H1 (cell line): Measurements from ENCODE around the gene TMEM156. TPM values are rescaled to one million over a fixed set of nuclear protein-coding genes. Genes with fewer than 3 reads are reported as not detected.
"Not testable (repeated sequence)": the region's sequence is repeated elsewhere in the genome, so short reads cannot be mapped to it uniquely, and the experiment has no call there.

Experiments
- CTCF ChIA-PET: fragments of 300-600 bp; sonication (Branson Sonifier 250); formaldehyde crosslinking; loops from one replicate; lab custom pipeline; 2021; ENCODE audit not compliant: partially characterized antibody; lab: Charles Lee
- POLR2A ChIA-PET: fragments of 300-600 bp; sonication (Branson Sonifier 250); formaldehyde crosslinking; loops from one replicate; lab custom pipeline; 2021; ENCODE audit warnings: inconsistent platforms; ENCODE audit not compliant: partially characterized antibody; lab: Charles Lee
- DNase-seq, 2 experiments: peaks; one replicate each; pipeline versions ENCODE4 v3.0.0 to v3.0.0-alpha.2; 2010 to 2022; ENCODE audit warnings: low spot score in 2 of 2, low read depth in 1 of 2, mixed read lengths in 1 of 2
- FAIRE-seq: peaks from 2 replicates; lab custom pipeline; 2011; peaks lifted over from hg19 to GRCh38; lab: Jason Lieb, UNC
- H2AFZ ChIP-seq: 2 replicates; pipeline ENCODE4 v1.8.1; 2012; ENCODE audit warnings: low read length, inconsistent platforms
- H2AK5ac ChIP-seq: 2 replicates; pipeline ENCODE4 v1.6.1; 2013; ENCODE audit warnings: low read depth, low read length
- H2BK120ac ChIP-seq: replicated peaks from 2 replicates; pipeline ENCODE3; 2013; ENCODE audit warnings: low read depth, low read length, inconsistent platforms
- H2BK12ac ChIP-seq: 2 replicates; pipeline ENCODE4 v1.6.1; 2013; ENCODE audit warnings: low read depth, low read length
- H2BK15ac ChIP-seq: 2 replicates; pipeline ENCODE4 v1.6.1; 2013; ENCODE audit warnings: low read length
- H2BK20ac ChIP-seq: 2 replicates; pipeline ENCODE4 v1.6.1; 2013; ENCODE audit warnings: low read length
- H2BK5ac ChIP-seq: 2 replicates; pipeline ENCODE4 v1.6.1; 2013; ENCODE audit warnings: low read depth, low read length
- H3K14ac ChIP-seq: 2 replicates; pipeline ENCODE4 v1.6.1; 2013; ENCODE audit warnings: inconsistent platforms; ENCODE audit not compliant: insufficient read length
- H3K18ac ChIP-seq: 2 replicates; pipeline ENCODE4 v1.6.1; 2013; ENCODE audit warnings: low read length; ENCODE audit errors: extremely low read depth
- H3K23ac ChIP-seq: 2 replicates; pipeline ENCODE4 v1.6.1; 2013; ENCODE audit warnings: inconsistent platforms; ENCODE audit not compliant: insufficient read length
- H3K23me2 ChIP-seq: 2 replicates; pipeline ENCODE4 v1.6.1; 2013; ENCODE audit warnings: low read depth, low read length
- H3K27ac ChIP-seq: 2 replicates; pipeline ENCODE4 v1.6.1; 2011; ENCODE audit warnings: low read depth, low read length, inconsistent platforms
- H3K27me3 ChIP-seq, 4 experiments: replicated peaks in 1 of 4; 1 replicate in 1 of 4; 2 replicates in 3 of 4; pipeline versions ENCODE4 v1.6.1 to v1.8.1; 2011 to 2013; ENCODE audit warnings: low read length in 3 of 4, mild to moderate bottlenecking in 3 of 4, inconsistent platforms in 2 of 4, mixed read lengths in 2 of 4, moderate library complexity in 1 of 4; ENCODE audit not compliant: control insufficient read depth in 3 of 4, insufficient read depth in 3 of 4; ENCODE audit errors: extremely low read depth in 1 of 4
- H3K36me3 ChIP-seq, 4 experiments: 2 replicates each; pipeline versions ENCODE4 v1.6.1 to v1.8.1; 2011 to 2013; ENCODE audit warnings: mild to moderate bottlenecking in 4 of 4, low read length in 3 of 4, moderate library complexity in 2 of 4, control low read depth in 1 of 4, inconsistent platforms in 1 of 4; ENCODE audit not compliant: insufficient read depth in 4 of 4, control insufficient read depth in 2 of 4
- H3K4ac ChIP-seq: replicated peaks from 2 replicates; pipeline ENCODE3; 2013; ENCODE audit warnings: low read length, low read depth, mixed read lengths, inconsistent platforms; ENCODE audit not compliant: insufficient read length
- H3K4me1 ChIP-seq, 4 experiments: replicated peaks in 1 of 4; 1 replicate in 1 of 4; 2 replicates in 3 of 4; pipeline versions ENCODE4 v1.6.1 to v1.8.1; 2011 to 2013; ENCODE audit warnings: low read length in 3 of 4, inconsistent platforms in 2 of 4, mixed read lengths in 1 of 4; ENCODE audit not compliant: insufficient read depth in 4 of 4, control insufficient read depth in 3 of 4
- H3K4me2 ChIP-seq, 2 experiments: 2 replicates each; pipeline versions ENCODE4 v1.6.1 to v1.8.1; 2011 to 2013; ENCODE audit warnings: low read depth in 2 of 2, low read length in 2 of 2, control low read depth in 1 of 2, inconsistent platforms in 1 of 2, mild to moderate bottlenecking in 1 of 2; ENCODE audit not compliant: insufficient read depth in 1 of 2
- H3K4me3 ChIP-seq, 4 experiments: fragments of 200-600, 300-600 bp in 1 of 4; sonication (generic), shearing (Covaris generic), sonication (Bioruptor Twin) in 1 of 4; 2 replicates each; pipeline versions ENCODE4 v1.5.1 to v1.8.1; 2011 to 2016; ENCODE audit warnings: low read length in 4 of 4, low read depth in 3 of 4, control low read depth in 2 of 4, inconsistent platforms in 2 of 4, mild to moderate bottlenecking in 2 of 4, mixed read lengths in 1 of 4, moderate library complexity in 1 of 4; ENCODE audit not compliant: insufficient read depth in 2 of 4; ENCODE audit errors: extremely low read depth in 1 of 4
- H3K56ac ChIP-seq: replicated peaks from 2 replicates; pipeline ENCODE3; 2013; ENCODE audit warnings: low read depth, mild to moderate bottlenecking, mixed read lengths, low read length, inconsistent platforms; ENCODE audit not compliant: insufficient read length
- H3K79me1 ChIP-seq: 2 replicates; pipeline ENCODE4 v1.6.1; 2013; ENCODE audit warnings: low read depth, low read length, control low read depth
- H3K79me2 ChIP-seq, 2 experiments: 2 replicates each; pipeline versions ENCODE4 v1.6.1 to v1.8.1; 2012 to 2013; ENCODE audit warnings: low read length in 2 of 2, mild to moderate bottlenecking in 2 of 2, inconsistent platforms in 1 of 2; ENCODE audit not compliant: insufficient read depth in 2 of 2, control insufficient read depth in 1 of 2
- H3K9ac ChIP-seq, 4 experiments: replicated peaks in 1 of 4; 1 replicate in 1 of 4; 2 replicates in 3 of 4; pipeline versions ENCODE4 v1.6.1 to v1.8.1; 2011 to 2013; ENCODE audit warnings: low read depth in 3 of 4, low read length in 3 of 4, control low read depth in 2 of 4, mild to moderate bottlenecking in 2 of 4, moderate library complexity in 2 of 4, inconsistent platforms in 1 of 4; ENCODE audit errors: extremely low read depth in 1 of 4
- H3K9me3 ChIP-seq, 2 experiments: 2 replicates each; pipeline versions ENCODE4 v1.6.1 to v1.8.1; 2012 to 2013; ENCODE audit warnings: mild to moderate bottlenecking in 2 of 2, moderate library complexity in 2 of 2, control low read depth in 1 of 2, inconsistent platforms in 1 of 2, low read depth in 1 of 2, low read length in 1 of 2, mixed read lengths in 1 of 2; ENCODE audit not compliant: insufficient read depth in 2 of 2
- H4K20me1 ChIP-seq, 2 experiments: replicated peaks in 1 of 2; 2 replicates each; pipeline versions ENCODE3 to v1.8.1; 2011 to 2013; ENCODE audit warnings: inconsistent platforms in 2 of 2, low read length in 2 of 2, mild to moderate bottlenecking in 1 of 2; ENCODE audit not compliant: insufficient read depth in 2 of 2, control insufficient read depth in 1 of 2
- H4K5ac ChIP-seq: 2 replicates; pipeline ENCODE4 v1.6.1; 2013; ENCODE audit warnings: low read length, low read depth, mixed read lengths, inconsistent platforms; ENCODE audit not compliant: insufficient read length
- H4K8ac ChIP-seq: 2 replicates; pipeline ENCODE4 v1.8.0; 2013; ENCODE audit warnings: mild to moderate bottlenecking, moderate library complexity, low read length, inconsistent platforms; ENCODE audit not compliant: insufficient read depth; ENCODE audit errors: extremely low read depth
- H4K91ac ChIP-seq: replicated peaks from 2 replicates; pipeline ENCODE3; 2013; ENCODE audit warnings: low read length, mixed read lengths, inconsistent platforms; ENCODE audit not compliant: insufficient read length
- SP4 ChIP-seq: IDR thresholded peaks from 2 replicates; pipeline ENCODE4 v1.6.1; 2012; ENCODE audit warnings: low read length, inconsistent platforms
- WGBS, 2 experiments: shearing (Covaris generic) in 1 of 2; methylation state at CpG; one replicate each; pipeline versions ENCODE4 v1.1.6 to v1.1.7; 2013 to 2015; ENCODE audit warnings: low lambda C conversion rate in 2 of 2, mixed read lengths in 2 of 2, inconsistent platforms in 1 of 2, low coverage in 1 of 2, missing lambda C conversion rate in 1 of 2; ENCODE audit not compliant: insufficient replicate concordance in 2 of 2, insufficient coverage in 1 of 2, insufficient read length in 1 of 2; ENCODE audit errors: extremely low coverage in 1 of 2, missing lambda C conversion rate in 1 of 2; 5-methylcytosine and 5-hydroxymethylcytosine counted together
- polyA plus RNA-seq, 7 experiments: library from polyadenylated mRNA; depleted of rRNA in 3 of 7; stranded (reverse) in 5 of 7; unstranded in 2 of 7; fragments of >200 nt in 5 of 7; fragments of 200-250 nt in 2 of 7; gene quantifications; 1 replicate in 5 of 7; 2 replicates in 1 of 7; 4 replicates in 1 of 7; pipeline versions ENCODE4 v1.2.1 to v1.2.3, GENCODE V29; 2011 to 2013; ENCODE audit warnings: missing spikeins in 2 of 7, mixed read lengths in 2 of 7
- total RNA-seq: library from RNA; stranded (reverse); fragmentation: NEBNext Ultra II Directional; extraction: Animal tissue kit (Norgen Biotek cat#: 25700); gene quantifications from 2 replicates; pipeline ENCODE4 v1.2.1, GENCODE V29; 2021

TMEM156 gene
- total and polyA plus RNA-seq, 2 of the 8 experiments (the other 6 are each of a cell fraction or from before 2014, with no cell fraction given) = not detected

DNA sequence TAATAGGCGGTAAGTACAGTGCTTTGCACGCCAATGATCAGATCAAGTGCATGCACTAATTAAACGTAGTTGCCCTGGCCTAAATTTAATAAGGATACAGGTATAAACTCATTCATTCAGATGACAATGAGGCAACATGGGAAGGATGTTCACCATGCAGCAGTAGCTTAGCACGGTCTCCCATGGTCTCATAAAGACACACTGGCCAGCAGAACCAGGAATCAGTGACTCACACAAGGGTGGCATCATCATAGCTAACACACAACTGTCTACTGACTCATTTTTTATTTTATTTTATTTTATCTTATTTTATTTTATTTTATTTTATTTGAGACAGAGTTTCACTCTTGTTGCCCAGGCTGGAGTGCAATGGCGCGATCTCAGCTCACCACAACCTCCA is 42.7 kb downstream of the TMEM156 start:
- Histone ChIP-seq H3K27me3 (no peaks in the 10 kb centered on the region), H4K20me1 (no peaks in the 10 kb centered on the region), H2BK15ac (no peak overlapping the region), H3K23ac (no peak overlapping the region), H2AK5ac (no peak overlapping the region), H3K23me2 (no peaks in the 10 kb centered on the region), H3K79me2 (no peaks in the 10 kb centered on the region), H2BK120ac (no peak overlapping the region), H4K8ac (no peak overlapping the region), H3K18ac (no peak overlapping the region), H2BK12ac (no peak overlapping the region), H2BK5ac (no peak overlapping the region; the same call in 1 of the 2 replicates), H3K9ac (no peak overlapping the region), H3K4me2 (no peak overlapping the region), H3K14ac (no peak overlapping the region), H3K79me1 (no peaks in the 10 kb centered on the region), H2BK20ac (no peak overlapping the region), H3K9me3 (no peaks in the 10 kb centered on the region), H3K4ac (no peak overlapping the region), H4K5ac (no peak overlapping the region), H3K4me1 (no peaks in the 10 kb centered on the region), H3K56ac (no peak overlapping the region), H3K36me3 (no peaks in the 10 kb centered on the region), H4K91ac (no peak overlapping the region), H3K4me3 (no peak overlapping the region), H2AFZ (no peak overlapping the region)
- CTCF ChIA-PET = interaction anchor here (1.0 to 1.3 kb wide), 3 partner anchors 10 to 146 kb away, joined by 3 to 4 read pairs (median 4); no protein-coding TSS in a partner anchor
- FAIRE-seq (no peak), DNase-seq (no peak)
- POLR2A ChIA-PET = interaction anchor here (0.6 kb wide), 1 partner anchor 146 kb away, joined by 3 read pairs; no protein-coding TSS in a partner anchor
- WGBS, 2 experiments = 97% methylated on average over 6 of the region's 6 CpGs; no CpG with 5 or more reads in 1 of the 2 experiments
- TF ChIP-seq SP4 = no peak
- TF ChIP-seq, all 59 proteins: peak for 0
- no peak overlapping the region for H3K27ac ChIP-seq

DNA sequence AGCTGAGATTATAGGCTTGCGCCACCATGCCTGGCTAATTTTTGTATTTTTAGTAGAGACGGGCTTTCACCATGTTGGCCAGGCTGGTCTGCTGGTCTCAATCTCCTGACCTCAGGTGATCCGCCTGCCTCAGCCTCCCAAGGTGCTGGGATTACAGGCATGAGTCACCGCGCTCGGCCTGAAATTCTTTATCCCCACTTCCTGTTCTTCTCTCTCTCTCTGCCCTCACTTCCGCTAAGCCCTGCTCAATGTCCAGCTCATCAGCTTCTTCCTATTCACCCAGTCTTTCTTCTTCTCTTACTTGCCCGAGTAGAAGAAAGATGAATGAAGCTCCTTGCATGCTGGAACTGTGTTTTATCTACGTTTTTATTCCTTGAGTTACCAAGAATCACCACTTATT is 43.9 kb downstream of the TMEM156 start:
- H3K4ac ChIP-seq, H3K56ac ChIP-seq, H3K4me2 ChIP-seq, H3K18ac ChIP-seq, H3K27me3 ChIP-seq, H2AK5ac ChIP-seq, DNase-seq, H4K5ac ChIP-seq, H3K79me1 ChIP-seq, H3K36me3 ChIP-seq, H3K27ac ChIP-seq, H2BK20ac ChIP-seq, FAIRE-seq, H4K20me1 ChIP-seq, H3K4me3 ChIP-seq, H2BK12ac ChIP-seq, H4K91ac ChIP-seq, H3K9me3 ChIP-seq, H4K8ac ChIP-seq, H2BK5ac ChIP-seq, H2BK120ac ChIP-seq, H3K14ac ChIP-seq, H3K23me2 ChIP-seq, H3K4me1 ChIP-seq, H3K9ac ChIP-seq, H2BK15ac ChIP-seq, H3K23ac ChIP-seq, H3K79me2 ChIP-seq: not testable (repeated sequence)
- 69% methylated on average over 6 of the region's 9 CpGs; no CpG with 5 or more reads in 1 of the 2 experiments for WGBS, 2 experiments
- ChIA-PET POLR2A (interaction anchor here (1.3 kb wide), 1 partner anchor 56 kb away, joined by 5 read pairs; no protein-coding TSS in a partner anchor), CTCF (interaction anchor here (0.5 to 1.6 kb wide), 2 partner anchors 9 to 126 kb away, joined by 3 read pairs; no protein-coding TSS in a partner anchor)
- H2AFZ ChIP-seq = peak overlapping the region; percentile 70
